ENCODE results near the gene ARID1B.

Gene ARID1B

DNA sequence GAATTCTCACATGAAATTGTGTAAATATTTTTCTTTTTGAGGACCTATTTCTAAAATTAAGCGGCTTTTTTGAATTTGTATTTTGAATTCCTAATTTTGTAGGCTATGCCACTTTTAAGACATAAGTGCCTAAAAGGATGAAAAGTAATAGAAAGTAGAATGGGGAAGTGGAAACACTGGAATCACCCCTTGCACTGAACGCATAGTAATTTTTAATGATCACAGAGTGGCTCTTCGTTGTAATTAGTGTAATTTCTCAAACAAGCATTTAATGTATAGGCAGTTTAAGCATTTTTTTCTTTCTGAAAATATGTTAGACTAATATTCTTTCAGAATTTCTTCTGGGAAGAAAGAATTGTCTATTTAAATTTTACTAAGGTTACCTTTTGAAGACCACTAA lies 73.2 kb downstream of the ARID1B start:
- in situ Hi-C loops (cut with MboI; ENCODE audit: low sequenced_read_pairs) = no loop called here

DNA sequence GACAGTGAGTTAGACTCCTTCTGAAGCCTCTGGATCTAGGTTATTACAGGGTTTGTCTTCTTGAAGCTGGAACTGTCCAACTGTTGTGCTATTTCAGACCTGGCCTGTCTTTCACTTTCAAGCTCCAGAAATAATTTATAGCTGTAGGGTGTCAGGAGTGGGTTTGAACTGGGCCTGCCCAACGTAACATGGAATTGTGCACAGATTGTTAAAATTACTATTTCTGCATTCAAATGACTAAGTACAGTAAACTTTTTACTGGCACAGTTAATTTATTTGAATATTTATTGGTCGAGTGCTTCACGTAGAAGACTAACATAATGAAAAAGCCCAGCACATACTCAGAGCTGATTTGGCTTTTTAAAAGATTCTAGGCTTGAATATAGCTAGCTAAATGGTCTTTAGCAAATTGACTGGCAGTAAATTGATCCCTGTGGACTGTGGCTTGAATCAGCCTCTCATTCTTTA lies 74.3 kb downstream of the ARID1B start:
- in situ Hi-C loops (cut with MboI; ENCODE audit: low sequenced_read_pairs) = no loop called here

DNA sequence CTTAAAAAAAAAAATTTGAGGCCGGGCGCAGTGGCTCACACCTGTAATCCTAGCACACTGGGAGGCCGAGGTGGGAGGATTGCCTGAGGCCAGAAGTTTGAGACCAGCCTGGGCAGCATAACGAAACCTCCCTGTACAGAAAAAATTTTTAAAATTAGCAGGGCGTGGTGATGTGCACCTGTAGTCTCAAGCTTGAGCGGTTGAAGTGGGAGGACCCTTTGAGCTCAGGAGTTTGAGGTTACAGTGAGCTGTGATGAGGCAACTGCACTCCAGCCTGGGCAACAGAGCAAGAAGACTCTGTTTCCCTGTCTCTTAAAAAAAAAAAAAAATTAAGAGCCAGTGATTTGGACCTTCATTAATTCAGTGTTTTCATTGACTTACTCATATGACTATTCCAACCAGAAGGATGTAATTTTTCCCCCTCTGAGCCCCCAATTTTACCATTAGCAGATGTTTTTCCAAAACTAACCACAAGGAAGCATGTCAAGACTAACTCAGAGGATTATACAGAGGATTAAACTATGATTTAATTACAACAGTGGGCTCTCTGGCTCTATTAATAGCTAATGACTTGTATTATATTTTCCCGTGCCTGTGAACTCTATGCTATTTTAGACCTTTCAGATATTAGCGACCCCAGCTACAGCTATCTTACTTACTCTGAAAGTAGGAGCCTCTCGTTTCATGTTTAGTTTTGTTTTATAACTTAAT lies 75.1 kb downstream of the ARID1B start:
- in situ Hi-C loops (cut with MboI; ENCODE audit: low sequenced_read_pairs) = no loop called here

DNA sequence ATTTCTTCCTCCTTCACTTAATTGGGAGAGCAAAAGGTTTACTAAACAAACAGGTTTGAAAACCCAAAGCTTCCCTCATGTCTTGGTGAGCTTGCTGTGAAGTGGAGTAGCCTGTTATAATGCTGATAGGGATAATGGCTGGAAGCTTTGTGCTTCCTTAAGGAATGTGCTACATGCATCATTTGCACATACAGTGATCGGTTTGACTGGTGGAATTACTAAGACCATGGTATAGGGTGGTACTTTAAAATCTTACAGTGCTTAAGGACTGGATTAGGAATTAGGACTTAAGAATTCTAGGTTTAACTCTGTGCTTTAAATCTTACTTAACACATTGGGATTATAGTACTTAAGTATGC lies 75.7 kb downstream of the ARID1B start:
- in situ Hi-C loops (cut with MboI; ENCODE audit: low sequenced_read_pairs) = no loop called here

DNA sequence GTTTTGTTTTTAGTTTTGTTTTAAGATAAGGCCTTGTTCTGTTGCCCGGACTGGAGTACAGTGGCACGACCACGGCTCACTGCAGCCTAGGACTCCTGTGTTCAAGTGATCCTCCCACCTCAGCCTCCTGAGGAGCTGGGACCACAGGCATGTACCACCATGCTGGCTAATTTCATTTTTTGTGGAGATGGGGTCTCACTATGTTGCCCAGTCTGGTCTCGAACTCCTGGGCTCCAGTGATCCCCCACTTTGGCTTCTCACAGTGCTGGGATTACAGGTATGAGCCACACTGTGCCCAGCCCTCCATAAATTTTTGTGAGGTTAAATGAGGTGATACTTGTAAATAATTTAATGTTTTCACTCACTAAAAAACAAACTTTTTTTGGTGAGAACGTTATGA lies 76.6 kb downstream of the ARID1B start:
- in situ Hi-C loops (cut with MboI; ENCODE audit: low sequenced_read_pairs) = no loop called here

DNA sequence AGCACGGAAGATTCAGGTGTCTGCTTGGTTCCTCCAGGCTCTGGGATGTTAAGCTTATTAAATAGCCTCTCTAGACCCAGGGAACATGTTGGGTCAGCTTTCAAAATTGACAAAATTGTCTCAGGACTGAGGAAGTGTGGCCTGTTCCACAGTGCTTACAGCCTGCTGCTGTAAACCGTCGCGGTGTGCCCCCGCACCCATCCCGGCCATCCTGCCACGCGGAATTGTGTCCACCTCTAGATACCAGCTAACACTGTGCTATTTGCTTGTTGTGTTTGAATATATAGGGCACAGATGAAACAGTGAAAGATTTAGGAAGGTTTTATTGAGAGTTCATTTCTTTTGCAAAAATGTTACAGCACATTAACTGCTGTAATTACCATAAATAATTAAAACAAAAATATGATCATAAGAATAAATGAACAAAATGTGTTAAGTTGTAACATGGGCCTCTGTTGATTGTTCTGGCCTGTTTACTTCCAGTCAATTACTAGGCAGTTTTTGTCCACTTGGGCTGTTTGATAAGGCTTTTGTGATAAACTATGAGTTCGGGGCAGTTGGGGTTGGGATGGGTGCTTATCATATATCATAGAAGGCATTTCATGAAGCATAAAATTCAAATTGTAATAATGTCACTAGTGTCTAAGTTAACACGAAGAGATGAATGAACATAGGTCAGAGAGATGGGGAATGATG lies 77.4 kb downstream of the ARID1B start:
- in situ Hi-C loops (cut with MboI; ENCODE audit: low sequenced_read_pairs) = no loop called here

DNA sequence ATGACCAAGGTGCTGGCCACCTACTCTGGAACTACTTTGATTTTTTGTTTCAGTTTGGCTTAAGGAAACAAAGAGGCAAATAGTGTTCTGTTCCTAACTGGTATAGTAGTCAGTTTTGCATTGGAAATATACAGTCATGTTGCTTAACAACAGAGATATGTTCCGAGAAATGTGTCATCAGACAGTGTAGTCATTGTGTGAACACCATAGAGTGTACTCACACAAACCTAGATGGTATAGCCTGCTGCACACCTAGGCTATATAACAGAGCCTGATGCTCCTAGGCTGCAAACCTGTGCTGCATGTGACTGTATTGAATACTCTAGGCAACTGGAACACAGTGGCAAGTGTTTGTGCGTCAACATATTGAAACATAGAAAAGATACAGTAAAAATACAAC lies 80.4 kb downstream of the ARID1B start:
- in situ Hi-C loops (cut with MboI; ENCODE audit: low sequenced_read_pairs) = no loop called here

DNA sequence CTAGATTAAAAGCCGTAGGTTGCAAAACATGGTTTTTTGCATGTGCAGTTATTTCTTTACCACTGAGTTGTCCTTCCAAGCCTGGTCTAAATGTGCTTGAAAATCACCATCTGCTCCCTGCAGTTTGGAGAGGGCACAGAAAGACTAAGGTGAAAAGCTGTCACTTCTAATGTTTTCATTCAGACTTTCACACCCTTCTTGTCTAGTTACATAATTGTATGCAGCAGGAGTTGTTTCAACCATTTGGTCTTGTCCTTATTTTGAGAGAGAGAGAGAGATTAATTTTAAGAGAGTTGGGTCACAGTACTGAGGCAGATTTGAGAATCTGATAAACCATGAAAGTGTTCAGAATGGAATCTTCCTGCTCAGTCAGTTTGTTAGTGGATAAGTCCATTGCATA lies 82.5 kb downstream of the ARID1B start:
- in situ Hi-C loops (cut with MboI; ENCODE audit: low sequenced_read_pairs) = no loop called here

DNA sequence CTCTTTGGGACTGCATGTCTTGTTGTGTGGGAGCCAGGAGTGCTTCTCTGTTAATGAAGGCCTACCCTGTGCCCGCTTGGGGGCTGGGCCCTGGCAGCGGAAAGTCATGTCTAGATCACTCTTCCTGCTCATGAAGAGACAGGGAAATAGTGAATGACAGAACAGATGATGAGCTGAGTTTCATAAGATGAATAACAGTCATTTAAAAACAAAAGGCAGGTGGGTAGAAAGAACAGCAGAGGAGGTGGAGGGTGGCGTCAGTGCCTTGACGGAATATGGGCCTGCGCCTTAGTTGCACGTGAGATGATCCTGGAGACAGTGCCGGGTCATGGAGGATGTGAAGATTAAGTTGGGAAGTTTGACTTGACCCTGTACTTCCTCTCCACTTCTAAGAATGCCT lies 85.5 kb downstream of the ARID1B start:
- in situ Hi-C loops (cut with MboI; ENCODE audit: low sequenced_read_pairs) = no loop called here

DNA sequence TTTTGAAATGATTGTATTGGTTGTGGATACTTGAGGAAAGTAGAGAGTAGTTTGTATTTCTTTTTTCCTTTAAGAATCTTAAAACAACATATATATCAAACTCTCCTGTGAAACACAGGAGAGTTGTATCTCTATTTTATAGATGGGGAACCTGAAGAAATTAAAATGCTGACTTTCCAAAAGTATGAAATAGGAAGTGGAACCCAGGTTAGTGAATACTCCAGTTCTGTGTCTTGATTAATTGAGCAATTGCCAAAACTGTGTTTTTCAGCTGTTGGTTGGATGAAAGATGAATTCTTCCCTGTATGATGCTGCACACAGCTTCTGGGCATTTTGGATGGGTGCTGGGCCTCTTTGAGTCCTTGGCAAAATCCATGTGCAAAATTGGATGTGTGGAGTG lies 86.3 kb downstream of the ARID1B start:
- in situ Hi-C loops (cut with MboI; ENCODE audit: low sequenced_read_pairs) = no loop called here

DNA sequence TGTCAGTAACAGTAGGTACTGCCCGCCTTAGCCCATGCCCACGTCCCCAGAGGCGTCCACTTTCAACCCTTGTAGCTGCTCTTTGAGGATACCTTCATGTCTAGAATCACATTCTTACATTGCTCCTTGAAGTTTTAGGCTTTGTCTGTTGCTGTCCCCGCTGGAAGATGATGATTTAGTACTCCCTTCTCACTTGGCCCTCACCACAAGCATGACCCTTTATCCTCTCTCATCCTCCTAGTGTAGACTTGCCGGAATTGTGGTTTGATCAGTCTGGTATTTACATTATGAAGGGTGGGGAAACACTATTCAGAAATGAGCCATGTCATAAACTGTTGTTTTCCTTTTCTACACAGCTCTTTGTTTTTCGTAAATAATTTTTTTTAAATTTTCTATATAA lies 87.4 kb downstream of the ARID1B start:
- in situ Hi-C loops (cut with MboI; ENCODE audit: low sequenced_read_pairs) = no loop called here

DNA sequence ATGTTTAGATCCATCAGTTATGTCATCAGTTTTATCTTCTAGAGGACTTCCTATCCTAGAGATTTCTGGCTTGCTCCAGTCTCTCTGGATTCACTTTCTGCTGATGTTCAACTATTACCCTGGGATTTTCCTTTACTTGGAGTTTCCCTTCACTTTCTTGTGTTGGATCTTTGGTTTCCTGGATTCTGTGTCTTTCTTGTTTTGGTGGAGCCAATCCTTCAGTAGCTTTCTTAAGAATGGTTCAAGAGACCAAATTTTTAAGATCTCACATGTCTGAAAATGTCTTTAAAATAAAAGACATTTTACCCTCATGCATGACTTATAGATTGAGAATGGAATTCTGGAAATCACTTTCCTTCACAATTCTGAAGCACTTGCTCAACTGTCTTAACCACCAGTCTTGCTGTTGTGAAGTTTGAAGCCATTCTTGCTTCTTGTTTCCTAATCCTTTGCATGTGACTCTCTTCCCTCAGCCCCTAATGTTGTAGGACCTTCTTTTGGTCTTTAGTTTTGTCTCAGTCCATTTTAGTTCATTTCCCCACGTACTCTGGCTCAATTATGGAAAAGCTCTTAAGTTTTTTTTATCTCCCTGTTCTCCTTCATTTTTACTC lies 87.9 kb downstream of the ARID1B start:
- in situ Hi-C loops (cut with MboI; ENCODE audit: low sequenced_read_pairs) = no loop called here

DNA sequence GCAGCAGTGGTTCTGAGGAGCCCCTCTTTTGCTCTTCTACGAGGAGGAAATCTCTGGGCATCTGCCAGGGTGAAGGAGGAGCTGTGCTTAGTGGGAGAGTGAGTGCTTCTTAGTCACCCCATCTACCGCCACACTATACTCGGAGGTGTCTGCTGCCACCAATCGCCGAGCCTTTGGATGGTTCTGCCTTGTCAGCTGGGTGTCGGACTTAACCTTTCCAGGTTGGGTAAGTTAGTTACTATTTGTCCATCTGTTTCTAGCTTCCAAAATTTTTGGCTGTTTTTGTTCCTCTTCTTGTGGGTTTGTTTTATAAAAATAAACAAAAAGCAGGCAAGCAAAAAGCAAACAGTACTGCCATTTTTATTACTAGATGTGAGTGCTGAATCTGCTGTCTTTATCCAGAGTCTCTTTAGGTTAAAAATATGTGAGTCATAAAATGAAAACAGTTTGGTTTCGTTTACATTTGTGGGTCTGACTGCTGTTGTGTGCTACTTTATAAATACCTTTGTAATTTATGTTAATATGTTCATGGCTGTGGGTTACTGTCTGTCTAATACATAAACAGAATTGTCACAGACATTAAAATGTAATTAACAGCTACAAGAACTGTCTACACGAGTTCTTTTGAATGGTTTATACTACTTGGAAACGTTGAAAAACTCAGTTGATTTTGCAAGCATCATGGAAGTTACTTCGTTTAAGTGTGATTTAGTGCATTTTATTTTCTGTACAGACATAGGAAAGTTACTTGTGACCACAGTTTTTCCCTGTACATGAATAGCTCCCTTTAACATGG lies 89.2 kb downstream of the ARID1B start:
- in situ Hi-C loops (cut with MboI; ENCODE audit: low sequenced_read_pairs) = no loop called here

DNA sequence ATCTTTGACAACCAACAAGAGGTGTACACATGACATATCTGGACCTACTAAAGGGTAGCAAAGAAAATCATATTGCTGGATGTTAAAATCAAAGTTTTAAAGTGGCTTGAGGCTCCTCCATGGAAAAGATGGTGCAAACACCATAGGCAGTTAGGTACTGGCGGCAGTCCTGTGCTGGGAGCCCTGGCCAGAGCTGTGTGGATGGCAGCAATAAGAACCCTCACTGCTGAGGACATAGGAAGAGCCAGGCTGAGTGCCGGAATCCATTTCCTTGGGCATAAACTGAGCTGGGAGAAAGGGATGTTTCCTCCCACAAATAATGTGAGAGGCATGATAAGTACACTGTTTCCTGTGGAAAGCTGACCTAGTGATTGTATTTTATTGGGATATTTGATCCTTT lies 89.9 kb downstream of the ARID1B start:
- in situ Hi-C loops (cut with MboI; ENCODE audit: low sequenced_read_pairs) = no loop called here

DNA sequence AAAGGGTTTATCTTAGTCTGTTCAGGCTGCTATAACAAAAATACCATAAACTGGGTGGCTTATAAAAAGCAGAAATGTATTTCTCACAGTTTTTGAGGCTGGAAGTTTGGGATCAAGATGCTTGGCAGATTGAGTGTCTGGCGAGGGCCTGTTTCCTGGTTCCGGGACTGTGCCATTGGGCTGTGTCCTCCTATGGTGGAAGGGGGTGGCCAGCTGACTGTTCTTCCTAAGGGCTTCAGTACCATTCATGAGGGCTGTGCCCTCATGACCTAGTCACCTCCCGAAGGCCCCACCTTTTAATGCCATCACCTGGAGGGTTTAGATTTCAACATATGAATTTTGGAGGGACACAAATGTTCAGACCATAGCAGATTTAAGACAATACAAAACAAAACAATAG lies 91.2 kb downstream of the ARID1B start:
- in situ Hi-C loops (cut with MboI; ENCODE audit: low sequenced_read_pairs) = no loop called here

DNA sequence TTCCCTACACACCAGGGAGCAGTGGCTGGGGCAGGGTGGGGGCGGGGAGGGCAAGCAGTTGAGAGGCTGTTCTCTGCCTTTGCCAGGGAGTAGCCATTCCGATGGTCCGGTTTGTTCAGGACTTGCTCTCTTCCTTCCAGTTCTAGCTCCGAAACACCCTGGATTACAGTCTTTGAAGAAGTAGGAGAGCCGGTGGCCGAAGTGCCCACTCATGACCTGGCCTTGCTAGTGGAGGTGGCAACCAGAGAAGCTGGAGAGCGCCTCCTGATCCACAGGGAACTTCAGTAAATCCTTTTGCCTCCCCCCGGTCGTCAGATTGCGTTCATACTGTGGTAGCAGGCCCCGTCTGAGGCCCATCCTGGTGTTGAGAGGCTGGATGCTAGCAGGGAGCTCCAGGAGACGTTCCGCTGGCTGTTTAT lies 92.8 kb downstream of the ARID1B start:
- in situ Hi-C loops (cut with MboI; ENCODE audit: low sequenced_read_pairs) = no loop called here

DNA sequence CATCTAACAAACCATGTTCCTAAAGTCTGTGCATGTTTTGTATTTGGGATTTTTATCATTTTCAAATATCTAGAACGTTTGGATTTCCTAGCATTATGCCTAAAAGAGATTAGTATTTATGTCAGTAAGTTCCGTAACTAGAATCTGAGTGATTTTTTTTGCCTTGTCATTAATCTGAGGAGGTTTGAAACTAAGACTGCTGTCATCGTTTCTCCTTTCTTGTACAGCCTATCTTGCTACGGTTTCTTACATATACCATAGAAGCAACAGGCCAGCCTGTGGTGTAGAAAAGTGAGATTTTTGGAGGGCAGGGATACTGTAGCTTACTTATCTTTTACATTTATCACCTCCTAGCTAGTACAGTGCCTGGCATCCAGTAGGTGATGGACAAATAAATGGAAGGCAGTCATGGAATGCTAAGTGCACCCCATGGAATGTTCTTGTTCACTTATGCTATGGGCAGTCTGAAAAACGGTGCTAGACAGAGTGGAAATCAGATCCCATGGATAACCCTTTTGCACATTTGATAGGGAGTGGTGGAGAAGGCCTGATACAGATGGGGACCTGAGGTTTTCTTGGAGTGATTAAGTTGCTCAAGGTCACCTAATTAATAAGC lies 93.9 kb downstream of the ARID1B start:
- in situ Hi-C loops (cut with MboI; ENCODE audit: low sequenced_read_pairs) = no loop called here

DNA sequence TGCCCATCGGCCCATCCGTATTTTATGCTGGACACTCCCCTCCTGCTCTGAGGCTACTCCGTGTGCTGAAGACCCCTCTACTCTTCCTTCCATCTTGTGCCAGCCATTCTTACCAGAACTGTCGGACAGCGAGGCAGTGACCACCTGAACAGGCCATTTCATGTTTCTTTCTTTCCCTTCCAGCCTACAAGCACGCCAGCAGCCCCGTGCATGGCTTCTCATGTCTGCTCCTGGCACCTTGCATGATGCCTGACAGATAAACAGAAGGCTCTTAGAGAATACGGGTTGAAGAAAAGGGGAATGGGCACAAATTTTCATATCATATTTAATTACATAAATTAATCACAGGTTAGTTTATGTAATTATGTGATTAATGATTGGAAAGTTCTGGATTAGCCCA lies 95.7 kb downstream of the ARID1B start:
- in situ Hi-C loops (cut with MboI; ENCODE audit: low sequenced_read_pairs) = no loop called here

DNA sequence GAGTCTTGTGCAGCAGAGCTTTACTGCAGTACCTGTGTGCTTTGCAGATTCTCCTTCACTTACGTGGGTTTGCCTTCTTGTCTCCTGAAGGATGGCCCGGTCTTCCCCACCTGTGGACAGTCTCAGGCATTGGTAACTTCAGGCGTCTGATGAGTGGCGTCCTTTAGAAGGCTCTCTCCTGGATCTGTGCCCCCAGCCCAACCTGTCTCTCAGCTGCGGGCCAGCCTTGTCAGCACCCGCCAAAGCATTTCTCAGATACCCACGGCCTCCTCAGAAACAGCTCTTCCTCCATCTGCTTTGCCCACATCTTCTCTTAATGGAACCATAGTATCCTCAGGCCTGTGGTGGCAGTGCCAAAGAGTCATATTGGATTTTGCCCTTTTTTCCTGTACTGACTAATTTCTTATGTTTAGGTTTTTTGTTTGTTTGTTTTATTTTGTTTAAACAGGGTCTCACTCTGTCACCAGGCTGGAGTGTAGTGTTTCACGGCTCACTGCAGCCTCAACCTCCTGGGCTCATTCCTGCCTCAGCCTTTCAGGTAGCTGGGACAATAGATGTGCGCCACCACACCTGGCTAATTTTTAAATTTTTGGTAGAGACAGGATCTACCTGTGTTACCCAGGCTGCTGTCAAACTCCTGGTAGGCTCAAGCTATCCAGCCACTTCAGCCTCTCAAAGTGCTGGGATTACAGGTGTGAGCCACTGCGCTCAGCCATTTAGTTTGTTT lies 96.6 kb downstream of the ARID1B start:
- in situ Hi-C loops (cut with MboI; ENCODE audit: low sequenced_read_pairs) = no loop called here

DNA sequence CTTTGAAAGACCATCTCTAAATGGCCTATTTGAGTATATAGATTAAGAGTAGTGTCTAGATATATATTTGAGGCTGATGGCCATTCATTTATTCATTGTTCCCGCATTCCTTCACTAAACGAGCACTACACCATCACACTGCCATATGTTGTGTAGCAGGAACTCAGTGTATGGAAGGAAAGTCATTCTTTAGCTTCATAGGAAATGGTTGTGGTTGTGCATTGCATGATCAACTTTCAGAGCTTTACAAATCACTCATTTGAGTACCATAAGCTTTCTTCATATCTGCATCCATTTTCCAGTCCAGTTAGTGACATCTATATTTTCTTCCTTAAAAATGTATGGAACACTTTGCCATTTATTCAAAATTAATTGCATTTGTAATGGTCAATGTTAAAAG lies 97.9 kb downstream of the ARID1B start:
- in situ Hi-C loops (cut with MboI; ENCODE audit: low sequenced_read_pairs) = no loop called here
